Activated CD8-positive, alpha-beta T cell treated with anti-CD3 and anti-CD28 coated beads, Interleukin-2, amount 10 ng/mL, durations not matched to agents 7 days and 5 days (primary cell): ENCODE measurements around the gene ELK1. TPM values are rescaled to one million over a fixed set of nuclear protein-coding genes. Genes with fewer than 3 reads are reported as not detected.
"Not testable (repeated sequence)": the region's sequence is repeated elsewhere in the genome, so short reads cannot be mapped to it uniquely, and the experiment has no call there.

Experiments used
- ATAC-seq: fragments of 150-1000 bp; cut with Tn5 transposase; one replicate; pipeline ENCODE4 v1.10.0; 2021; ENCODE audit warnings: moderate library complexity
- CTCF ChIA-PET: fragments of 350-600 bp; sonication (Branson Sonifier 250); formaldehyde crosslinking; loops from one replicate; lab custom pipeline; 2021; ENCODE audit warnings: antibody characterized with exemption; lab: Charles Lee
- POLR2A ChIA-PET: fragments of 350-600 bp; sonication (Branson Sonifier 250); formaldehyde crosslinking; loops from one replicate; lab custom pipeline; 2021; ENCODE audit warnings: antibody characterized with exemption; lab: Charles Lee
- DNase-seq: peaks from one replicate; pipeline ENCODE4 v3.0.0-alpha.2; 2020
- H3K27ac Mint-ChIP-seq: one replicate; pipeline ENCODE4 v1.8.0; 2021; ENCODE audit warnings: mild to moderate bottlenecking, mixed read lengths
- H3K27me3 Mint-ChIP-seq: one replicate; pipeline ENCODE4 v1.8.0; 2021; ENCODE audit warnings: low read depth, mixed read lengths
- H3K36me3 Mint-ChIP-seq: one replicate; pipeline ENCODE4 v1.8.0; 2021; ENCODE audit warnings: low read depth, mixed read lengths
- H3K4me1 Mint-ChIP-seq: one replicate; pipeline ENCODE4 v1.8.0; 2021; ENCODE audit warnings: low read depth, mixed read lengths
- H3K4me3 Mint-ChIP-seq: one replicate; pipeline ENCODE4 v1.8.0; 2021; ENCODE audit warnings: mild to moderate bottlenecking, mixed read lengths
- H3K9me3 Mint-ChIP-seq: one replicate; pipeline ENCODE4 v1.8.0; 2022; ENCODE audit warnings: mixed read lengths; ENCODE audit not compliant: insufficient read depth
- total RNA-seq, 2 experiments: library from RNA; stranded (reverse); gene quantifications; one replicate each; pipeline ENCODE4 v1.2.3, GENCODE V29; 2021

The ELK1 gene, protein sequence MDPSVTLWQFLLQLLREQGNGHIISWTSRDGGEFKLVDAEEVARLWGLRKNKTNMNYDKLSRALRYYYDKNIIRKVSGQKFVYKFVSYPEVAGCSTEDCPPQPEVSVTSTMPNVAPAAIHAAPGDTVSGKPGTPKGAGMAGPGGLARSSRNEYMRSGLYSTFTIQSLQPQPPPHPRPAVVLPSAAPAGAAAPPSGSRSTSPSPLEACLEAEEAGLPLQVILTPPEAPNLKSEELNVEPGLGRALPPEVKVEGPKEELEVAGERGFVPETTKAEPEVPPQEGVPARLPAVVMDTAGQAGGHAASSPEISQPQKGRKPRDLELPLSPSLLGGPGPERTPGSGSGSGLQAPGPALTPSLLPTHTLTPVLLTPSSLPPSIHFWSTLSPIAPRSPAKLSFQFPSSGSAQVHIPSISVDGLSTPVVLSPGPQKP
- total RNA-seq: 10 to 100 TPM; 56.9 to 58.7 TPM

DNA sequence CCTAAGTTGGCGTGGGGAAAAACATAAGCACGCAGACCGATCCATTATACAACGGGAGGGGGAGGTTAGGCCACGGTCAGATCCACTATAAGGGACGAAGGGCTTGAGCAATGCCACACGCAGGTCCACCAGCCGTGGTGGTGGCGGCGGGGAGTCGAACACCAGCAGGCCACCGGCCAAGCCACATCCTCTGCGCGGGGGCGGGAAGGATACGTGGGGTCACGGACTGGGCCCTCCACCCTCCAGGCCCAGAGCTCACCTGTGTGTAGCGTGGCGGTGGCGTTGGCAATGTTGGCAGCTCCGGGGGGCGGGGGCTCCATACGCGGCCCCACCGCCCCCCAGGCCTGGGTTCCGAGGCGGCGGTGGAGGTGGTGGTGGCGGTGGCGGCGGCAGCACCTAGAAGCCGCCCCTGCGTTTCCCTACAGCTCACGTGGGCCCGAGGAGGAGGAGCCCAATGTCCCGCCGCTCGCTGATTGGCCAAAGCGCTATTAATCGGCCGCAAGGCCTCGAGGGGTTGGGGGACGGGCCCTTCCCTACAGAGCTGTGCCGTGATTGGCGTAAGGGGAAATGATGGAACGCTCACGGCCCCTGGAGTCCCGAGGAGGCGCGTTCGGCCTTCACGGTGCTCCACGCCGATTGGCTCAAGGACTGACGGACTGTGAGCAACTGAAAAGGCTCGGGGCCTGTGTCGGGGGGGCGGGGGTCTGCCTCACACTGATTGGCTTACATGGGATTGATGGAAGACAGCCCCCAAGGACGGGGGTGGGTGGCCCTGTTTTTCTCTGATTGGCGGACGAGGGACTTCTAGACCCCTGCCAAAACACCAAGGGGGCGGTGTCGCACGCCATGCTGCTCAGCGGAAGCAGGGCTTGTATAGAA lies at the start of gene ELK1:
Gene ELK1 (minus strand): TSS at position 400 of the 879 bp plus-strand sequence. CDS start 9,122 bp downstream, outside the sequence.
- Mint-ChIP-seq H3K9me3 (no peaks in the 10 kb centered on the region), H3K4me1 (peaks cover 56% of the 10 kb centered on the region), H3K27me3 (no peaks in the 10 kb centered on the region), H3K4me3 (peak within 1 kb of the TSS; percentile 90), H3K36me3 (peaks cover 59% of the 10 kb centered on the region), H3K27ac (peak within 1 kb of the TSS; percentile 96)
- POLR2A ChIA-PET: interaction anchor here (0.8 kb wide), 1 partner anchor 12 kb away, joined by 4 read pairs; no protein-coding TSS in a partner anchor
- DNase-seq (peak; percentile 94), ATAC-seq (peak; percentile 96)
- CTCF ChIA-PET: interaction anchor here (2.2 kb wide), 1 partner anchor 20 kb away, joined by 4 read pairs; the partner anchor contains the start of gene CFP

DNA sequence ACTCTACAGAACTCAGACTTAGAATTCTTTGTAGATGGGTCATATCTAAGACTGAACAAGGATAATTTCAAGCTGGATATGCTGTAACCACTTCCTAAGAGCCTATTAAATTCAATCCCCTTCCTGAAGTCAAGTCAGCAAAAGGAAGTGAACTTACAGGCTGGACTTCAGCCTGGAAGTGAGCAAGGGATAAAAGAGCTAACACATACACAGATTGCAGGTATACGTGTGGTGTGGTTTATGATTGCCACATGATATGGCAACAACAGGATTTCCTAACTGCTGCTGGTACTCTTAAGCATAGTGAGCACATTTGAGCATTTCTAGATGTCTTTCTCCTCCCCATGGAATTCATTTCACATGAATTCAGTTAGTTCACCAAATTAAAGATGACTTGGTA lies 46.8 kb upstream of the ELK1 start:
- ATAC-seq: no peak
- CTCF ChIA-PET: no interaction called here
- Mint-ChIP-seq H3K9me3 (no peaks in the 10 kb centered on the region), H3K4me3 (no peak overlapping the region), H3K36me3 (no peaks in the 10 kb centered on the region), H3K27ac (no peak overlapping the region), H3K27me3 (no peaks in the 10 kb centered on the region), H3K4me1 (no peaks in the 10 kb centered on the region)
- DNase-seq: no peak
- POLR2A ChIA-PET: no interaction called here

DNA sequence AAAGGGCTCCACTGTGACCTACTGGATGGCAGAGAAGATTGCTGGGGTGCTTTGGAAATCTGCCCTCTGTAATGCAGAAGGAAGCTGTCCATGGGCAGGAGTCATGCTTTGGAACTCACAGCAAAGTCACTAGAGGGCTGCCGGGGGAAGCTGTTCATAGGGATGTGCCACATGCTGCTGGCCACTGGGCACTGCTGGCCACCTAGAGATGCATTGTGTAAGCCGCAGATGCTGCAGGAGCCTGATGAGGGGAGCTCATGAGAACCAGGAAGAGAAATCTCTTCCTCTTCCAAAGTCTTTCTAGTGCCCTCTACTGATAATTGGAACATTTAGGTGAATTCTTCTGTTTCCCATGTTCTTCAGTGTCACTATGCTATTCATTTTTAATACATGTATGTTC lies 39.8 kb upstream of the ELK1 start:
- ATAC-seq: no peak
- H3K27ac Mint-ChIP-seq: no peak overlapping the region
- H3K36me3 Mint-ChIP-seq: no peaks in the 10 kb centered on the region
- no peaks in the 10 kb centered on the region for H3K4me1 Mint-ChIP-seq
- H3K4me3 Mint-ChIP-seq: no peak overlapping the region
- no peak for DNase-seq
- ChIA-PET CTCF (no interaction called here), POLR2A (no interaction called here)
- H3K27me3 Mint-ChIP-seq: no peaks in the 10 kb centered on the region
- H3K9me3 Mint-ChIP-seq: no peaks in the 10 kb centered on the region

DNA sequence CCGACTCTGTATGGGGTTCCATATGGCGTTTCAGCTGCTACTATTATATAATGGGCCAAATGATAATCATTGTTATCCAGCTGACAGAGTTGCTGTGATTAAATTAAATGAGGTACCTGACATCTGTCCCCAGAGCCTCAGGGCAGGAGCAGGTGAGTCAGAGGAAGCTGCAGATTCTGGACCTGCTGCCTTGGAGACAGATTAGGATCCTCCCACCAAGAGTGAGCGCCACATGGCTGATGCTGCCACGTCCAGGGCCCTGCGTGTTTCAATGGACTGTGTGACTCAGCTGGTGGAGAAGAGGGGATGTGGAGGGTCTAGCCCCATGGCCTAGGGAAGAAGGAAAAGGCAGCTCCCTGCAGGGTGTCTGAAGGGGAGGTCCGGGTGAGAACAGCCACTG lies 36.9 kb upstream of the ELK1 start:
- Mint-ChIP-seq H3K4me1 (no peaks in the 10 kb centered on the region), H3K36me3 (no peaks in the 10 kb centered on the region), H3K27me3 (peaks cover 6% of the 10 kb centered on the region), H3K4me3 (no peak overlapping the region), H3K9me3 (no peaks in the 10 kb centered on the region), H3K27ac (no peak overlapping the region)
- DNase-seq (no peak), ATAC-seq (no peak)
- ChIA-PET CTCF (no interaction called here), POLR2A (no interaction called here)

DNA sequence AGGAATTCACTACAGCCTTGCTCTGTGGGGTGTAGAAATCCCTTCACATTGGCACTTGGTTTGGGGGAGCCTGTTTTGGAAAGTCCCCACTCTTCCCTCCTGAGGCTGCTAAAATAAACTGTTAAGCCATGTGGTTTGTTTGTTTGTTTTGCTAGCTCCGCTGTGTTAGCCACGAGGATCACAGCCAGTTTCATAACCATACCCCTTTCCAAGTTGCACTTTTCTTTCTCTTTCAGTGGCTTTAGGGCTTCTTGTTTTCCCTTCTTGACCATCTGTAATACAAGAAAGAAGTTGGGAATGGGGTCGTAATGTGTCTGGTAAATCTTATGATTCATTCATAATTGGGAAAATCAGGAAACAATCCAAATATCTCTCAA lies 33.5 kb upstream of the ELK1 start:
- ChIA-PET CTCF (no interaction called here), POLR2A (no interaction called here)
- ATAC-seq (no peak), DNase-seq (no peak)
- H3K9me3 Mint-ChIP-seq: no peaks in the 10 kb centered on the region
- no peaks in the 10 kb centered on the region for H3K36me3 Mint-ChIP-seq
- no peaks in the 10 kb centered on the region for H3K4me1 Mint-ChIP-seq
- no peak overlapping the region for H3K27ac Mint-ChIP-seq
- peaks cover 13% of the 10 kb centered on the region for H3K27me3 Mint-ChIP-seq
- H3K4me3 Mint-ChIP-seq: no peak overlapping the region

DNA sequence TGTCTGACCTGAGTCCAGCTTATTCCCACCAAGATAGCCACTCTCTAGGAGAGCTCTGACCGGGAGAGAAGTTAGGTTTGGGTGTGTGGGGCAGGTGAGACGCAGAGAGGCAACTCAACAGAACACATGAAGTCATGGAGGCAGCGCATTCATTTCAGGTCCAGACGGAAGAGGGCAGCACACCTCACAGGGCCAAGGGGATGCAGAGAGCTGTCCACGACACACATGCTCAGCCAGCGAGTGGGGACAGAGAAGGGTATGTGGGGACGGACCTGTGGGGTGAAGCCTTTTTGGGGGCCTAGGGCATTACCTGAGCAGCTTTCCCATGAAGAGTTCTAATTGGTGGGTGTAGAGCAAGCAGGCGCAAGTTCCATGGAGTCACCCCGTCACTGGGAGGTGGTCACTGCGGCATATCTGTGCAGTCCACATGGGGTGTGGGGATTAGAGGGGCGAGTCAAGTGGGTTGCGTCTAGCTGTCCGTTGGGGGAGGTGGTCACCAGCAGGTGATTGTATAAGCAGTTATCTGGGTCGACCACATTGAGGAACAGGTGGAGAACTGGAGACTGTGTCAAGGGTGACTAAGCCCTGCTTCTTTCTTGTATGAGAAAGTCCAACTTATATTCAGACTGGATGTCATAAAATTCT lies 32.9 kb upstream of the ELK1 start:
- Mint-ChIP-seq H3K9me3 (no peaks in the 10 kb centered on the region), H3K36me3 (no peaks in the 10 kb centered on the region), H3K4me1 (no peaks in the 10 kb centered on the region), H3K27me3 (peaks cover 15% of the 10 kb centered on the region), H3K27ac (no peak overlapping the region), H3K4me3 (no peak overlapping the region)
- POLR2A ChIA-PET: no interaction called here
- CTCF ChIA-PET: no interaction called here
- no peak for DNase-seq
- no peak for ATAC-seq

DNA sequence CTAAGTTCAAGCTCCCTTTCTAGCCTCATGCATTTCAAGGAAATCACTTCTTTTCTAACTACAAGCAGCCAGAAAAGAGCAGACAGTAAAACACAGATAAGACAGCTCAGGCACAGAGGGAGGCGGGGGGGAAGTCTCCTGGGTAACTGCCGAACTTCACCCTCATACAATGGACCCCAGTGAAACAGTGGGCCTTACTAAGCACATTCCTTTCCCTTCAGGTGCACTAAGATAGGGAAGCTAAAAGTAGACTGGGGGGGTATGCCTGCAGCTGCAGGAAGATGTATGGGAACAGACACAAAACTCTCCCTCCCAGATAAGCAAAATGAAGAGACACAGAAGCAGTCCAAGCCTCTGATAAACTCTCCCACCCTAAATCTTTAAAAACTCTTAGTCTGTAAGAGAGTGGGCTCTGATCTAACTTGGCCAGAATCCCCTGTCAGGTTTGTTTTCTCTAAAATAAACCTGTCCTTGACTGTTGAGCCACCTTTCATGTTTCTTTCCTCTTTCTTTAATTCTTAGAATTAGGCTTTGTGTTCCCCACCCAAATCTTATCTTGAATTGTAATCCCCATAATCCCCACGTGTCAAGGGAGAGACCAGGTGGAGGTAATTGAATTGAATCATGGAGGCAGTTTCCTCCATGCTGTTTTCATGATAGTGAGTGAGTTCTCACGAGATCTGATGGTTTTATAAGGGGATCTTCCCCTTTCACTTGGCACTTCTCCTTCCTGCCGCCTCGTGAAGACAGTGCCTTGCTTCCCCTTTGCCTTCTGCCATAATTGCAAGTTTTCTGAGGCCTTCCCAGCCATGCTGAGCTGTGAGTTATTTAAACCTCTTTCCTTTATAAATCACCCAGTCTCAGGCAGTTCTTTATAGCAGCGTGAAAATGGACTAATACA lies 25.8 kb upstream of the ELK1 start:
- ATAC-seq, DNase-seq, H3K4me1 Mint-ChIP-seq, H3K4me3 Mint-ChIP-seq, H3K27me3 Mint-ChIP-seq, POLR2A ChIA-PET, CTCF ChIA-PET, H3K36me3 Mint-ChIP-seq, H3K9me3 Mint-ChIP-seq: not testable (repeated sequence)
- H3K27ac Mint-ChIP-seq: peak overlapping the region; percentile 20

DNA sequence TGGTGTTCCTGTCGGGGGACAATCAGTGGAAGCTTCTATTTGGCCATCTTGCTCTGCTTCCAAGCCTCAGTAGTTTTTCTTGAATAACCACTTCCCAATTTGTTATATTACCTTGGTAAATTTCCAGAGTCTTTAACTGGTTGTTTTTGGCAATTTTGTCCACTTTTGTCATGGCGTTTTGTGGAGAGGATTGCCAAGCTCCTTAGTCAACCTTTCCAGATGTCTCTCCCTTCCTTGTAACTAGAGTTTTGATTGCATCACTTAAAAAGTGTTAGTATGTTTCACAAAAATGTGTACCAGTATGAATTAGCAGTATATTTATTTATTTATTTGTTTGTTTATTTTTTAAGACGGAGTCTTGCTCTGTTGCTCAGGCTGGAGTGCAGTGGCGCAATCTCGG lies 24.4 kb upstream of the ELK1 start:
- ChIA-PET POLR2A (no interaction called here), CTCF (no interaction called here)
- ATAC-seq (no peak), DNase-seq (no peak)
- no peak overlapping the region for H3K27ac Mint-ChIP-seq
- no peak overlapping the region for H3K4me3 Mint-ChIP-seq
- no peaks in the 10 kb centered on the region for H3K36me3 Mint-ChIP-seq
- no peaks in the 10 kb centered on the region for H3K4me1 Mint-ChIP-seq
- H3K27me3 Mint-ChIP-seq: peaks cover 5% of the 10 kb centered on the region
- no peaks in the 10 kb centered on the region for H3K9me3 Mint-ChIP-seq

DNA sequence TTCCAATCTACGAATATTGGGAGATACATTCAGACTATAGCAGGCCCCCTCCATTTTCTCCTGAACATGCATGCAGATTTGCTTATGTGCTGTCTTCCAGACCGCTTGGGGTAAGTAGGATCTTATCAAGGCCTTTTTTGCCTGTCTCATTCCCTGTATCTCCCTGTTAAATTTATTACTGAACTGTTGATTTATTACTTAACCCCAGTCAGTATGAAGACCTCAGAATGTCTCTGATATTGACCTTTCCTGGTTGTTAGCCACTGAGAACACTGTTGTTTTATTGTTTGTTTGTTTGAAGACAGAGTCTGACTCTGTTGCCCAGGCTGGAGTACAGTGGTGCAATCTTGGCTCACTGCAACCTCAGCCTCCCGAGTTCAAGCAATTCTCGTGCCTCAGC lies 15.4 kb upstream of the ELK1 start:
- DNase-seq, H3K4me1 Mint-ChIP-seq, H3K36me3 Mint-ChIP-seq, CTCF ChIA-PET, H3K27me3 Mint-ChIP-seq, H3K4me3 Mint-ChIP-seq, POLR2A ChIA-PET, H3K9me3 Mint-ChIP-seq, H3K27ac Mint-ChIP-seq, ATAC-seq: not testable (repeated sequence)

DNA sequence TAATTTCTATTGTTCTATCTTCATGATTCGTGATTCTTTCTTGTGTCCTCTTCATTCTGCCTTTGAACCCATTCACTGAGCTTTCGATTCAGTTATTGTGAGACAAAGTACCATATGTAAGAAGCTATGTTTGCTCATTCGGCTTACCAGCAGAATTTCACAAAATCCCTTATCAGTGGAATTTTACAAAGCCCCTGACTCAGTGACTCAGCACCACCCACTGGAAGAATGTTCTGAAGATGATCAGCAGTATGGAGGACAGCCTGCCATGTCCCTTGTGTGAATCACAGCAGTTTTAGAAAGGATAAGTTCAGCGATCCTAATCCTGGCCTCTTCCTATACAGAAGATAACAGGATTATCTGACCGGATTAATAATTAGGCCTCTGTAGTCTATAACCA lies 14.4 kb upstream of the ELK1 start:
- no peak for ATAC-seq

DNA sequence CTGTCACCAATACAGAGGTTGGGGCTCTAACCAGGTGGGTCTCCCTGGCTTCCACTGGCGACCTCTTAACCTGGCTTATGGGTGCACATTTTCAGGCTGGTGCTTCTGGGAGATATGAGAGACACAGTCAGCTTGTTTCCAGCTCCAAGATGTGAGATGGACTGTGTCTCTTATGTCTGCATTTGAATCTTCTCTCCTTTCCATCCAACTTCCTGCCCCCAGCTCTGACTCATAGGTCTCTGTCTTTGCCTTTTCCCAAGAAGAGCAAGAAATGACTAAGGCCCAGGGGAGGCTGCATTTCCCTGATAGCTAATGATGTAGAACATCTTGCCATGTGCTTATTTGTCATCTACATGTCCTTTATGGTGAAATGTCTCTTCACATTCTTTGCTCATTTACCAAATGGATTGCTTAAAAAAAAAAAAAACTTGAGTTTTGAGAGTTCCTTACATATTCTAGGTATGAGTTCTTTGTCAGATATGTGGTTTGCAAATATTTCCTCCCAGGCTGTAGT lies 11.8 kb upstream of the ELK1 start:
- Mint-ChIP-seq H3K27ac (peak overlapping the region; percentile 2), H3K4me1 (peaks cover 23% of the 10 kb centered on the region), H3K9me3 (peaks cover 3% of the 10 kb centered on the region), H3K27me3 (no peaks in the 10 kb centered on the region), H3K36me3 (peaks cover 18% of the 10 kb centered on the region), H3K4me3 (no peak overlapping the region)
- ATAC-seq: no peak
- CTCF ChIA-PET: interaction anchor here (0.6 to 1.2 kb wide), 2 partner anchors 9 to 165 kb away, joined by 3 read pairs; no protein-coding TSS in a partner anchor
- DNase-seq: no peak
- POLR2A ChIA-PET: interaction anchor here (1.5 kb wide), 1 partner anchor 12 kb away, joined by 4 read pairs; the partner anchor contains the start of gene ELK1

More for the DNA sequence above, 14.4 kb upstream of the ELK1 start:
- ChIA-PET CTCF (no interaction called here), POLR2A (no interaction called here)
- Mint-ChIP-seq H3K4me3 (no peak overlapping the region), H3K4me1 (peaks cover 8% of the 10 kb centered on the region), H3K36me3 (peaks cover 4% of the 10 kb centered on the region), H3K9me3 (peaks cover 3% of the 10 kb centered on the region), H3K27me3 (no peaks in the 10 kb centered on the region), H3K27ac (no peak overlapping the region)
- no peak for DNase-seq
